ENCODE data around the gene HIP1R.

GRCh38 chr12:122884091-122884826 is 49.0 kb downstream of the HIP1R start:
- TF ChIP-seq RARB (CRISPR knock-in tag; IDR thresholded peaks at IDR 0.05) (no peak), ARNTL (CRISPR knock-in tag; IDR thresholded peaks at IDR 0.05; ENCODE audit: borderline replicate concordance, low read depth) (no peak), ZFP3 (CRISPR knock-in tag; IDR thresholded peaks at IDR 0.05) (no peak), ZC3H10 (CRISPR knock-in tag; IDR thresholded peaks at IDR 0.05) (no peak), ZFP30 (CRISPR knock-in tag; IDR thresholded peaks at IDR 0.05) (no peak), PATZ1 (CRISPR knock-in tag; IDR thresholded peaks at IDR 0.05; ENCODE audit: borderline replicate concordance) (no peak), TCF4 (CRISPR knock-in tag; IDR thresholded peaks at IDR 0.05; ENCODE audit: borderline replicate concordance) (no peak), TOX (CRISPR knock-in tag; IDR thresholded peaks at IDR 0.05; ENCODE audit: borderline replicate concordance) (no peak)
- TF ChIP-seq, protein P1, sequence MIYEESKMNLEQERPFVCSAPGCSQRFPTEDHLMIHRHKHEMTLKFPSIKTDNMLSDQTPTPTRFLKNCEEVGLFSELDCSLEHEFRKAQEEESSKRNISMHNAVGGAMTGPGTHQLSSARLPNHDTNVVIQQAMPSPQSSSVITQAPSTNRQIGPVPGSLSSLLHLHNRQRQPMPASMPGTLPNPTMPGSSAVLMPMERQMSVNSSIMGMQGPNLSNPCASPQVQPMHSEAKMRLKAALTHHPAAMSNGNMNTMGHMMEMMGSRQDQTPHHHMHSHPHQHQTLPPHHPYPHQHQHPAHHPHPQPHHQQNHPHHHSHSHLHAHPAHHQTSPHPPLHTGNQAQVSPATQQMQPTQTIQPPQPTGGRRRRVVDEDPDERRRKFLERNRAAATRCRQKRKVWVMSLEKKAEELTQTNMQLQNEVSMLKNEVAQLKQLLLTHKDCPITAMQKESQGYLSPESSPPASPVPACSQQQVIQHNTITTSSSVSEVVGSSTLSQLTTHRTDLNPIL (CRISPR knock-in tag; IDR thresholded peaks at IDR 0.05; ENCODE audit: low read depth): no peak
- TF ChIP-seq, protein P2, sequence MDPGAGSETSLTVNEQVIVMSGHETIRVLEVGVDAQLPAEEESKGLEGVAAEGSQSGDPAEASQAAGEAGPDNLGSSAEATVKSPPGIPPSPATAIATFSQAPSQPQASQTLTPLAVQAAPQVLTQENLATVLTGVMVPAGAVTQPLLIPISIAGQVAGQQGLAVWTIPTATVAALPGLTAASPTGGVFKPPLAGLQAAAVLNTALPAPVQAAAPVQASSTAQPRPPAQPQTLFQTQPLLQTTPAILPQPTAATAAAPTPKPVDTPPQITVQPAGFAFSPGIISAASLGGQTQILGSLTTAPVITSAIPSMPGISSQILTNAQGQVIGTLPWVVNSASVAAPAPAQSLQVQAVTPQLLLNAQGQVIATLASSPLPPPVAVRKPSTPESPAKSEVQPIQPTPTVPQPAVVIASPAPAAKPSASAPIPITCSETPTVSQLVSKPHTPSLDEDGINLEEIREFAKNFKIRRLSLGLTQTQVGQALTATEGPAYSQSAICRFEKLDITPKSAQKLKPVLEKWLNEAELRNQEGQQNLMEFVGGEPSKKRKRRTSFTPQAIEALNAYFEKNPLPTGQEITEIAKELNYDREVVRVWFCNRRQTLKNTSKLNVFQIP (CRISPR knock-in tag; IDR thresholded peaks at IDR 0.05; ENCODE audit: borderline replicate concordance, low read depth): no peak
